Fibroblast of lung (primary cell): ENCODE measurements around the gene SPACA4. TPM values are rescaled to one million over a fixed set of nuclear protein-coding genes. Genes with fewer than 3 reads are reported as not detected.
"Not testable (repeated sequence)": the region's sequence is repeated elsewhere in the genome, so short reads cannot be mapped to it uniquely, and the experiment has no call there.

ENCODE experiments used
- DNase-seq, 2 donors: peaks; one replicate each; pipeline versions ENCODE4 v3.0.0 to v3.0.0-alpha.2; 2010; ENCODE audit warnings: low read depth in 2 of 2
- H2AFZ ChIP-seq: 2 replicates; pipeline ENCODE4 v1.5.1; 2012; ENCODE audit warnings: low read length, control low read depth, inconsistent platforms
- H3K27ac ChIP-seq: 2 replicates; pipeline ENCODE4 v1.5.1; 2011; ENCODE audit warnings: low read length, control low read depth; ENCODE audit not compliant: insufficient read depth
- H3K27me3 ChIP-seq: 2 replicates; pipeline ENCODE4 v1.5.1; 2011; ENCODE audit warnings: mild to moderate bottlenecking, low read length; ENCODE audit not compliant: control insufficient read depth, insufficient read depth
- H3K36me3 ChIP-seq: 2 replicates; pipeline ENCODE4 v1.5.1; 2011; ENCODE audit warnings: low read length; ENCODE audit not compliant: control insufficient read depth, insufficient read depth
- H3K4me1 ChIP-seq: 2 replicates; pipeline ENCODE4 v1.5.1; 2011; ENCODE audit warnings: low read length; ENCODE audit not compliant: control insufficient read depth, insufficient read depth; ENCODE audit errors: extremely low read depth
- H3K4me2 ChIP-seq: 2 replicates; pipeline ENCODE4 v1.5.1; 2011; ENCODE audit warnings: low read length, control low read depth; ENCODE audit not compliant: insufficient read depth; ENCODE audit errors: extremely low read depth
- H3K4me3 ChIP-seq, 4 experiments: fragments of 200-600 bp in 1 of 4; sonication (generic) in 1 of 4; replicated peaks in 1 of 4; 2 replicates each; pipeline ENCODE4 v1.5.1; 2011 to 2016; ENCODE audit warnings: low read length in 4 of 4, low read depth in 3 of 4, mild to moderate bottlenecking in 3 of 4, control low read depth in 2 of 4, inconsistent platforms in 1 of 4, mixed read lengths in 1 of 4; ENCODE audit not compliant: insufficient read depth in 1 of 4; ENCODE audit errors: control extremely low read depth in 1 of 4
- H3K79me2 ChIP-seq: 2 replicates; pipeline ENCODE4 v1.5.1; 2012; ENCODE audit warnings: mild to moderate bottlenecking, low read length, inconsistent platforms; ENCODE audit not compliant: control insufficient read depth, insufficient read depth
- H3K9ac ChIP-seq: 2 replicates; pipeline ENCODE4 v1.5.1; 2011; ENCODE audit warnings: mild to moderate bottlenecking, low read length, control low read depth; ENCODE audit not compliant: insufficient read depth
- H3K9me3 ChIP-seq: 2 replicates; pipeline ENCODE4 v1.5.1; 2012; ENCODE audit warnings: low read depth, low read length; ENCODE audit not compliant: control insufficient read depth, insufficient read depth
- H4K20me1 ChIP-seq: 2 replicates; pipeline ENCODE4 v1.5.1; 2011; ENCODE audit warnings: low read length; ENCODE audit not compliant: control insufficient read depth, insufficient read depth; ENCODE audit errors: extremely low read depth
- CTCF ChIP-seq, 2 donors: IDR thresholded peaks in 1 of 2; conservative IDR thresholded peaks in 1 of 2; 1 replicate in 1 of 2; 2 replicates in 1 of 2; pipeline ENCODE4 v1.5.1; 2011 to 2012; ENCODE audit warnings: low read length in 2 of 2, control low read depth in 1 of 2, inconsistent platforms in 1 of 2, low read depth in 1 of 2, mild to moderate bottlenecking in 1 of 2
- EZH2 ChIP-seq: IDR thresholded peaks from 2 replicates; pipeline ENCODE4 v1.5.1; 2012; ENCODE audit warnings: low read length, control low read depth, mild to moderate bottlenecking; ENCODE audit errors: missing control alignments
- polyA plus RNA-seq, 2 donors: library from polyadenylated mRNA; depleted of rRNA in 1 of 2; stranded (reverse) in 1 of 2; unstranded in 1 of 2; fragments of >200 nt; gene quantifications; 2 replicates each; pipeline ENCODE4 v1.2.1, GENCODE V29; 2011 to 2012; ENCODE audit warnings: missing spikeins in 1 of 2
- total RNA-seq: library from RNA; depleted of rRNA; stranded (reverse); fragments of >200 nt; gene quantifications from 2 replicates; pipeline ENCODE4 v1.2.1, GENCODE V29; 2014

Gene SPACA4
- total and polyA plus RNA-seq, 2 donors (not counting 1 experiment from before 2014, with no cell fraction given), result not detected

- Histone ChIP-seq H2AFZ (no peak overlapping the region), H3K4me3 (no peak overlapping the region), H3K36me3 (no peaks in the 10 kb centered on the region), H3K79me2 (no peaks in the 10 kb centered on the region), H4K20me1 (no peaks in the 10 kb centered on the region), H3K4me1 (peaks cover 6% of the 10 kb centered on the region), H3K9me3 (no peaks in the 10 kb centered on the region), H3K27me3 (no peaks in the 10 kb centered on the region), H3K27ac (no peak overlapping the region), H3K9ac (no peak overlapping the region), H3K4me2 (no peak overlapping the region)
- TF ChIP-seq EZH2 (no peak), CTCF (conservative IDR thresholded peaks at IDR 0.05 in 1 of 2, IDR thresholded peaks at IDR 0.05 in 1 of 2; ENCODE audit: low read depth in 1 of 2, low read length in 2 of 2) (no peak)
- DNase-seq, result no peak
These were observed 33.4 kb upstream of the SPACA4 start for GRCh38 chr19:48573163-48573505.

GRCh38 chr19:48575931-48576622 lies 30.5 kb upstream of the SPACA4 start:
- no peaks in the 10 kb centered on the region for H4K20me1 ChIP-seq
- no peak overlapping the region for H3K4me3 ChIP-seq
- H3K9ac ChIP-seq, result no peak overlapping the region
- DNase-seq, result no peak
- no peaks in the 10 kb centered on the region for H3K27me3 ChIP-seq
- TF ChIP-seq EZH2 (no peak), CTCF (conservative IDR thresholded peaks at IDR 0.05 in 1 of 2, IDR thresholded peaks at IDR 0.05 in 1 of 2; ENCODE audit: low read depth in 1 of 2, low read length in 2 of 2) (no peak)
- H3K79me2 ChIP-seq, result no peaks in the 10 kb centered on the region
- no peak overlapping the region for H3K27ac ChIP-seq
- H3K36me3 ChIP-seq, result no peaks in the 10 kb centered on the region
- no peaks in the 10 kb centered on the region for H3K9me3 ChIP-seq
- H3K4me1 ChIP-seq, result no peaks in the 10 kb centered on the region
- H2AFZ ChIP-seq, result no peak overlapping the region
- H3K4me2 ChIP-seq, result no peak overlapping the region

- H3K9ac ChIP-seq, H3K9me3 ChIP-seq, H3K4me3 ChIP-seq, DNase-seq, H3K4me2 ChIP-seq, H3K27me3 ChIP-seq, H3K79me2 ChIP-seq, H4K20me1 ChIP-seq, H2AFZ ChIP-seq, H3K27ac ChIP-seq, H3K36me3 ChIP-seq, H3K4me1 ChIP-seq: not testable (repeated sequence)
These were observed 28.6 kb upstream of the SPACA4 start for GRCh38 chr19:48577908-48578307.
